Transverse colon (tissue), 4 donors: Measurements from ENCODE around the gene TMEM52B. TPM values are rescaled to one million over a fixed set of nuclear protein-coding genes. Genes with fewer than 3 reads are reported as not detected.

Experiments
- DNase-seq: peaks from one replicate; pipeline ENCODE4 v3.0.0-alpha.2; 2019
- H3K27ac ChIP-seq, 4 donors: fragments of 200-600 bp; sonication (generic); 2 replicates each; pipeline ENCODE4 v1.5.1; 2016 to 2018; ENCODE audit warnings: inconsistent platforms in 4 of 4
- H3K27me3 ChIP-seq: fragments of 200-600 bp; sonication (generic); 2 replicates; pipeline ENCODE4 v1.5.1; 2017; ENCODE audit warnings: inconsistent platforms
- H3K36me3 ChIP-seq, 4 donors: fragments of 200-600 bp; sonication (generic); 2 replicates each; pipeline ENCODE4 v1.5.1; 2017 to 2019; ENCODE audit warnings: inconsistent platforms in 4 of 4
- H3K4me1 ChIP-seq, 4 donors: fragments of 200-600 bp; sonication (generic); 2 replicates each; pipeline ENCODE4 v1.5.1; 2017 to 2020; ENCODE audit warnings: inconsistent platforms in 4 of 4
- H3K4me3 ChIP-seq, 4 donors: fragments of 200-600 bp; sonication (generic); 1 replicate in 1 of 4; 2 replicates in 3 of 4; pipeline versions ENCODE4 v1.5.1 to v1.6.1; 2017 to 2019; ENCODE audit warnings: inconsistent platforms in 4 of 4
- H3K9me3 ChIP-seq, 2 donors: fragments of 200-600 bp; sonication (generic); 2 replicates each; pipeline ENCODE4 v1.5.1; 2017 to 2019; ENCODE audit warnings: inconsistent platforms in 2 of 2
- CTCF ChIP-seq, 5 experiments: fragments of 200-600 bp in 3 of 5; fragments of 450-650 bp in 2 of 5; sonication (generic) in 3 of 5; IDR thresholded peaks; 1 replicate in 2 of 5; 2 replicates in 3 of 5; pipeline ENCODE4 v1.5.1; 2016 to 2017; ENCODE audit warnings: antibody characterized with exemption in 5 of 5, inconsistent platforms in 3 of 5, mild to moderate bottlenecking in 2 of 5, moderate library complexity in 1 of 5
- EP300 ChIP-seq: sonication (generic); formaldehyde crosslinking; IDR thresholded peaks from one replicate; pipeline ENCODE4 v1.6.1; 2017; ENCODE audit warnings: antibody characterized with exemption, low read depth
- POLR2A ChIP-seq: fragments of 450-650 bp; IDR thresholded peaks from one replicate; pipeline ENCODE4 v1.6.1; 2016; ENCODE audit warnings: antibody characterized with exemption, mild to moderate bottlenecking, moderate library complexity
- POLR2AphosphoS5 ChIP-seq, 3 donors: sonication (generic); formaldehyde crosslinking; IDR thresholded peaks; one replicate each; pipeline ENCODE4 v1.6.1; 2016; ENCODE audit warnings: antibody characterized with exemption in 3 of 3
- WGBS, 2 donors: methylation state at CpG; one replicate each; pipeline ENCODE4 v1.1.5; 2018; ENCODE audit warnings: low coverage in 1 of 2; 5-methylcytosine and 5-hydroxymethylcytosine counted together
- in situ Hi-C, 4 donors: fragments of 200-750 bp; cut with MboI; loops; one replicate each; pipeline versions ENCODE4 v1.15.0 to v1.15.1; 2017; ENCODE audit warnings: low sequenced_read_pairs in 3 of 4, low pct_ligation_motif_present in 1 of 4, low pct_unique_long_range_greater_than_20kb in 1 of 4
- intact Hi-C: fragments of 100-400 bp; cut with DNase I; formaldehyde crosslinking; loops from one replicate; pipeline ENCODE4 v1.15.1; 2023; ENCODE audit warnings: low total_unique reads
- total RNA-seq, 4 donors: library from RNA; depleted of rRNA; stranded (reverse); fragments of >200 nt; gene quantifications; one replicate each; pipeline ENCODE4 v1.1.0, GENCODE V29; 2016

TMEM52B gene
- total RNA-seq, 4 donors from 2014 or later, result not detected

GRCh38 chr12:10226086-10226485 is 47.3 kb downstream of the TMEM52B start:
- TF ChIP-seq POLR2A, result no peak
- no peak for TF ChIP-seq CTCF (IDR thresholded peaks at IDR 0.05)
- no peak for TF ChIP-seq EP300
- TF ChIP-seq POLR2AphosphoS5 (IDR thresholded peaks at IDR 0.05), result no peak
- 94% methylated on average over 6 of the region's 6 CpGs; no CpG with 5 or more reads in 1 of the 2 donors for whole genome bisulfite sequencing, 2 donors
- no peak overlapping the region for H3K4me3 ChIP-seq
- H3K9me3 ChIP-seq, result no peaks in the 10 kb centered on the region
- no peaks in the 10 kb centered on the region for H3K27me3 ChIP-seq
- intact Hi-C loops, result no loop called here
- H3K36me3 ChIP-seq, result peaks cover 0 to 20% (median 8%) of the 10 kb centered on the region in 4 donors
- H3K27ac ChIP-seq, result no peak overlapping the region
- in situ Hi-C loops, result loop anchor here (25.0 kb wide), 3 partner anchors 336 to 1261 kb away; no protein-coding TSS in a partner anchor
- no peaks in the 10 kb centered on the region for H3K4me1 ChIP-seq
- no peak for DNase-seq

- in situ Hi-C loops, result loop anchor here (25.0 kb wide), 3 partner anchors 336 to 1261 kb away; no protein-coding TSS in a partner anchor
- peaks cover 0 to 14% (median 5%) of the 10 kb centered on the region in 4 donors for H3K36me3 ChIP-seq
- no peak overlapping the region for H3K27ac ChIP-seq
- H3K9me3 ChIP-seq, result no peaks in the 10 kb centered on the region
- no peak for DNase-seq
- WGBS, 2 donors, result 77 to 90% methylated on average over 1 of the region's 1 CpG
- no peak for TF ChIP-seq EP300
- TF ChIP-seq POLR2AphosphoS5 (IDR thresholded peaks at IDR 0.05), result no peak
- TF ChIP-seq POLR2A, result no peak
- no peak for TF ChIP-seq CTCF (IDR thresholded peaks at IDR 0.05)
- H3K4me1 ChIP-seq, result no peaks in the 10 kb centered on the region
- no peaks in the 10 kb centered on the region for H3K27me3 ChIP-seq
- no peak overlapping the region for H3K4me3 ChIP-seq
- intact Hi-C loops, result no loop called here
Observed at GRCh38 chr12:10226731-10227130, 47.9 kb downstream of the TMEM52B start.

GRCh38 chr12:10227648-10228047 is 48.8 kb downstream of the TMEM52B start:
- in situ Hi-C loops, result loop anchor here (25.0 kb wide), 3 partner anchors 335 to 1260 kb away; no protein-coding TSS in a partner anchor

GRCh38 chr12:10234562-10234961 is 55.7 kb downstream of the TMEM52B start:
- H3K36me3 ChIP-seq, result no peaks in the 10 kb centered on the region
- H3K27me3 ChIP-seq, result no peaks in the 10 kb centered on the region
- no peak for DNase-seq
- in situ Hi-C loops (loop anchor here (10.0 to 25.0 kb wide), 4 partner anchors 328 to 1253 kb away; no protein-coding TSS in a partner anchor), intact Hi-C loops (no loop called here)
- H3K4me1 ChIP-seq, result no peaks in the 10 kb centered on the region
- H3K4me3 ChIP-seq, result no peak overlapping the region
- no peaks in the 10 kb centered on the region for H3K9me3 ChIP-seq
- TF ChIP-seq CTCF (IDR thresholded peaks at IDR 0.05), result no peak
- TF ChIP-seq POLR2AphosphoS5 (IDR thresholded peaks at IDR 0.05), result no peak
- TF ChIP-seq EP300, result no peak
- no peak for TF ChIP-seq POLR2A
- no peak overlapping the region for H3K27ac ChIP-seq

More at GRCh38 chr12:10227648-10228047, 48.8 kb downstream of the TMEM52B start:
- H3K27ac ChIP-seq, result no peak overlapping the region
- no peaks in the 10 kb centered on the region for H3K4me1 ChIP-seq
- intact Hi-C loops, result no loop called here
- TF ChIP-seq CTCF (IDR thresholded peaks at IDR 0.05), result no peak
- TF ChIP-seq POLR2AphosphoS5 (IDR thresholded peaks at IDR 0.05), result no peak
- no peak for TF ChIP-seq EP300
- TF ChIP-seq POLR2A, result no peak
- H3K27me3 ChIP-seq, result no peaks in the 10 kb centered on the region
- H3K36me3 ChIP-seq, result peaks cover 0 to 4% (median under 1%) of the 10 kb centered on the region in 4 donors
- H3K4me3 ChIP-seq, result no peak overlapping the region
- DNase-seq, result no peak
- 50% methylated on average over 1 of the region's 1 CpG; no CpG with 5 or more reads in 1 of the 2 donors for WGBS, 2 donors
- H3K9me3 ChIP-seq, result no peaks in the 10 kb centered on the region
